Spleen (tissue), 7 donors: ENCODE measurements around the gene KLK7.

ENCODE experiments used
- POLR2A ChIP-seq, 3 donors: fragments of 450-650 bp; IDR thresholded peaks; one replicate each; pipeline ENCODE4 v1.5.1; 2017; ENCODE audit warnings: antibody characterized with exemption in 3 of 3, mild to moderate bottlenecking in 1 of 3
- POLR2AphosphoS5 ChIP-seq, 3 donors: sonication (generic); formaldehyde crosslinking; IDR thresholded peaks; one replicate each; pipeline ENCODE4 v1.5.1; 2017; ENCODE audit warnings: antibody characterized with exemption in 3 of 3
- TF ChIP-seq, protein P1 (sequence below), 11 experiments: fragments of 200-600 bp in 7 of 11; fragments of 450-650 bp in 4 of 11; sonication (generic) in 4 of 11; IDR thresholded peaks in 8 of 11; conservative IDR thresholded peaks in 3 of 11; 1 replicate in 7 of 11; 2 replicates in 4 of 11; pipeline versions ENCODE4 v1.4.0 to v1.8.0; 2016 to 2021; ENCODE audit warnings: antibody characterized with exemption in 11 of 11, inconsistent platforms in 4 of 11, mild to moderate bottlenecking in 1 of 11
- donor health status: DM: no; HTN: no; CAD: no; lungs with moderate emphysema.
- donor health status: DM: no; HTN: no; CAD: no.
- donor health status: DM: no; HTN: no; CAD: no.

DNA sequence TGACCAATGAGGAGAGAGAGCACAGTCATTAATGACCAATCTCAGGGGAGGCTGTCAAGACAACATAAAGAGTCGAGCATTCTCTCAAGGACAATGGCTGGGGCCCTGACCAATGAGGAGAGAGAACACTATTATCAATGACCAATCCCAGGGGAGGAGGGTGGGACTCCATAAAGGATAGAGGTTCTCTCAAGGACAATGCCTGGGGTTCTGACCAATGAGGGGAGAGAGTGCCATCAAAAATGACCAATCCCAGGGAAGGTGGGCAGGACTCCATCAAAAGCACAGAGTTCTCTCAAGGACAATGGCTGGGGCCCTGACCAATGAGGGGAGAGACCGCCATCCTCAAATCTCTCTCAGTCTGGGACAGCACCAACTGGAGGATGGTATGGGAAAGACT is 46.0 kb upstream of the KLK7 start:
- no peak for TF ChIP-seq POLR2A (IDR thresholded peaks at IDR 0.05)
- TF ChIP-seq, protein P1, sequence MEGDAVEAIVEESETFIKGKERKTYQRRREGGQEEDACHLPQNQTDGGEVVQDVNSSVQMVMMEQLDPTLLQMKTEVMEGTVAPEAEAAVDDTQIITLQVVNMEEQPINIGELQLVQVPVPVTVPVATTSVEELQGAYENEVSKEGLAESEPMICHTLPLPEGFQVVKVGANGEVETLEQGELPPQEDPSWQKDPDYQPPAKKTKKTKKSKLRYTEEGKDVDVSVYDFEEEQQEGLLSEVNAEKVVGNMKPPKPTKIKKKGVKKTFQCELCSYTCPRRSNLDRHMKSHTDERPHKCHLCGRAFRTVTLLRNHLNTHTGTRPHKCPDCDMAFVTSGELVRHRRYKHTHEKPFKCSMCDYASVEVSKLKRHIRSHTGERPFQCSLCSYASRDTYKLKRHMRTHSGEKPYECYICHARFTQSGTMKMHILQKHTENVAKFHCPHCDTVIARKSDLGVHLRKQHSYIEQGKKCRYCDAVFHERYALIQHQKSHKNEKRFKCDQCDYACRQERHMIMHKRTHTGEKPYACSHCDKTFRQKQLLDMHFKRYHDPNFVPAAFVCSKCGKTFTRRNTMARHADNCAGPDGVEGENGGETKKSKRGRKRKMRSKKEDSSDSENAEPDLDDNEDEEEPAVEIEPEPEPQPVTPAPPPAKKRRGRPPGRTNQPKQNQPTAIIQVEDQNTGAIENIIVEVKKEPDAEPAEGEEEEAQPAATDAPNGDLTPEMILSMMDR (IDR thresholded peaks at IDR 0.05 in 8 of 11, conservative IDR thresholded peaks at IDR 0.05 in 3 of 11), result no peak
- TF ChIP-seq POLR2AphosphoS5 (IDR thresholded peaks at IDR 0.05), result no peak
